Measurements from ENCODE around the gene LRRC59. TPM values are rescaled to one million over a fixed set of nuclear protein-coding genes. Genes with fewer than 3 reads are reported as not detected.

The LRRC59 gene
- total and polyA plus RNA-seq, 2 of the 13 experiments (the other 11 are each of a cell fraction or from before 2014, with no cell fraction given), result 87.3 to 222 TPM

DNA sequence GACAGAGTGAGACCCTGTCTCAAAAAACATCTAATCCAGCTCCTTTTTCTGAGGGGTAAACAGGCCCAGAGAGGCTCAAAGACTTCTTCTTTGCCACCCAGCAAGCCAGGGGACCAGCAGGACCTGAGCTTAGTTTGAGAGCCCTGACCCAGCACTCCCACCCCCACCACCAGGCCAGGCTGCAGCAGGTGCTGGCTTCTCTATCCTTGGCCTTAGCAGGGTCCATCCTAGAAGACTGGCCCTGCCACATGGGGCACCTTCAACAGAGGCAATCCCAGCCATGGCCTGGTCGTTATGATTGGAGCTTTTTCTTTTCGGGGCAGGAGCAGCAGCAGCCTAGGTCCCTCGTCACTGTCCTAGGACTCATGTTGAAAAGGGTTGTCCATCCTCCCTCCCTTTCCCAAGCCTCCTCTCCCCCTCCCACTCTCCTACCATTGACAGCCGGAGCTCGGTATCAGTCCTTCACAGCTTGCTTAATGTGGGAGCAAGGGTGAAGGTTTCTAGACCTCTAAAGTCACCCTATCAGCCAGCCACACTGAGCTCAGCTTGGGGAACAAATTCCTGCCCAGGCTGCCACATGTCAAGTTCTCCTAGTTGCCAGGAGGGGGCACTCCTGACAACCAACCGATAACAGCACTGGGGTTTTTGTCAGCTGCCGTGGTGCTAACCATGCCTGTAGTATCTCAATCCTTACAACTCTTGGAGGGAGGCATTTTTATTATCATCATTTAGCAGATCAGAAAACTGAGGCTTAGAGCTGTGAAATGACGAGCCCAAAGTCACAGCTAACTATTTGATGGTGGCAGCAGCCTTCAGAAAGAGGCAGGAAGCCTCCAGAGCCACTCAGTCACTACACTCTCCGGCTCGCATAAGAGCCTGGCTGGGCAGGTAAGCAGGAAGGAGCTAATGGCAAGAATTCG, 35.5 kb downstream of the LRRC59 start (continued):
- TF ChIP-seq ZHX2 (IDR thresholded peaks at IDR 0.05; ENCODE audit: low read depth) (no peak), ZHX2 (CRISPR knock-in tag; IDR thresholded peaks at IDR 0.05; ENCODE audit: borderline replicate concordance) (no peak), ZNF687 (CRISPR knock-in tag; IDR thresholded peaks at IDR 0.05) (peak; percentile 37), ZNF17 (CRISPR knock-in tag; IDR thresholded peaks at IDR 0.05) (no peak), ERF (CRISPR knock-in tag; IDR thresholded peaks at IDR 0.05) (peak; percentile 47; the same call in 1 of the 2 replicates), KDM5A (IDR thresholded peaks at IDR 0.05; ENCODE audit: borderline replicate concordance, low read length) (no peak), KDM5B (CRISPR knock-in tag; IDR thresholded peaks at IDR 0.05; ENCODE audit: borderline replicate concordance) (no peak), ZNF713 (CRISPR knock-in tag; IDR thresholded peaks at IDR 0.05) (no peak), ZNF33B (CRISPR knock-in tag; IDR thresholded peaks at IDR 0.05) (0 out of 2 replicates have a peak, but pooled peaks have one; percentile 50), MBNL3 (CRISPR knock-in tag; conservative IDR thresholded peaks at IDR 0.05) (no peak), PCBP2 (optimal IDR thresholded peaks at IDR 0.05; ENCODE audit: low read depth, low read length, poor library complexity, severe bottlenecking) (no peak), ZNF564 (CRISPR knock-in tag; IDR thresholded peaks at IDR 0.05) (no peak), POLR2A (IDR thresholded peaks at IDR 0.05; ENCODE audit: insufficient read depth in 1 of 2, low read depth in 2 of 2, low read length in 2 of 2) (peak; percentile 13 to 44; a peak in 1 of 4 replicates), ZFP41 (CRISPR knock-in tag; IDR thresholded peaks at IDR 0.05; ENCODE audit: borderline replicate concordance) (0 out of 2 replicates have a peak, but pooled peaks have one; percentile 19), ARHGAP35 (CRISPR knock-in tag; IDR thresholded peaks at IDR 0.05; ENCODE audit: borderline replicate concordance) (no peak)
- TF ChIP-seq, protein P1, sequence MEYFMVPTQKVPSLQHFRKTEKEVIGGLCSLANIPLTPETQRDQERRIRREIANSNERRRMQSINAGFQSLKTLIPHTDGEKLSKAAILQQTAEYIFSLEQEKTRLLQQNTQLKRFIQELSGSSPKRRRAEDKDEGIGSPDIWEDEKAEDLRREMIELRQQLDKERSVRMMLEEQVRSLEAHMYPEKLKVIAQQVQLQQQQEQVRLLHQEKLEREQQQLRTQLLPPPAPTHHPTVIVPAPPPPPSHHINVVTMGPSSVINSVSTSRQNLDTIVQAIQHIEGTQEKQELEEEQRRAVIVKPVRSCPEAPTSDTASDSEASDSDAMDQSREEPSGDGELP (IDR thresholded peaks at IDR 0.05; ENCODE audit: borderline replicate concordance, low read depth), result peak; percentile 42; the same call in 1 of the 2 replicates

Measured in HepG2 (cell line).